Measurements from ENCODE around the gene IRF9.

DNA sequence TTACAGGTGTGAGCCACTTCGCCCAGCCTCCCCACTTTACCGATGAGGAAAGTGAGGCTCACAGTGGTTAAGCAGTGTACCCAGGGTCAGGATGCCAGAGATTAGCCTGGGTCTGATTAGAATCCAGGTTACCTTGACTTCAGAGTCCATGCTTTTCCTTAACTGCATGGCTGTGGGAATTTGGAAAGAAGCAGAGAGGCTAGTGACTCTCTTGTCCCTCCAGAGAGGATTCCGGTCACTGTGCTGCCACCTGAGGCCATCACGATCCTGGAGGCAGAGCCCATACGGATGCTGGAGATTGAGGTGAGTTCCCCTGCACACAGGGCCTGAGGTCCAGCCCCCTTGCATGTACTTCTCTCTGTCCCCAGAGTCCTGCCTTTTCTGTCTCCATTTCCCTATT, 15.5 kb downstream of the IRF9 start:
- TF ChIP-seq, protein P1, sequence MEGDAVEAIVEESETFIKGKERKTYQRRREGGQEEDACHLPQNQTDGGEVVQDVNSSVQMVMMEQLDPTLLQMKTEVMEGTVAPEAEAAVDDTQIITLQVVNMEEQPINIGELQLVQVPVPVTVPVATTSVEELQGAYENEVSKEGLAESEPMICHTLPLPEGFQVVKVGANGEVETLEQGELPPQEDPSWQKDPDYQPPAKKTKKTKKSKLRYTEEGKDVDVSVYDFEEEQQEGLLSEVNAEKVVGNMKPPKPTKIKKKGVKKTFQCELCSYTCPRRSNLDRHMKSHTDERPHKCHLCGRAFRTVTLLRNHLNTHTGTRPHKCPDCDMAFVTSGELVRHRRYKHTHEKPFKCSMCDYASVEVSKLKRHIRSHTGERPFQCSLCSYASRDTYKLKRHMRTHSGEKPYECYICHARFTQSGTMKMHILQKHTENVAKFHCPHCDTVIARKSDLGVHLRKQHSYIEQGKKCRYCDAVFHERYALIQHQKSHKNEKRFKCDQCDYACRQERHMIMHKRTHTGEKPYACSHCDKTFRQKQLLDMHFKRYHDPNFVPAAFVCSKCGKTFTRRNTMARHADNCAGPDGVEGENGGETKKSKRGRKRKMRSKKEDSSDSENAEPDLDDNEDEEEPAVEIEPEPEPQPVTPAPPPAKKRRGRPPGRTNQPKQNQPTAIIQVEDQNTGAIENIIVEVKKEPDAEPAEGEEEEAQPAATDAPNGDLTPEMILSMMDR (IDR thresholded peaks at IDR 0.05; ENCODE audit: borderline replicate concordance, extremely low read depth, low read length, poor library complexity, severe bottlenecking) = no peak
- TF ChIP-seq EZH2 (IDR thresholded peaks at IDR 0.05; ENCODE audit: borderline replicate concordance, low read depth, low read length, severe bottlenecking) = no peak
